ENCODE measurements around the gene LAPTM5. TPM values are rescaled to one million over a fixed set of nuclear protein-coding genes. Genes with fewer than 3 reads are reported as not detected.

The LAPTM5 gene
- total and polyA plus RNA-seq, 3 experiments from 2014 or later, result 204 to 589 (median 206) TPM

- CTCF ChIA-PET, result interaction anchor here (0.9 to 12.4 kb wide), 11 partner anchors 13 to 132 kb away, joined by 3 to 525 read pairs (median 7); partner anchors contain the start of gene MATN1
- no peak for DNase-seq
- Mint-ChIP-seq H3K9me3 (no peaks in the 10 kb centered on the region), H3K27me3 (no peaks in the 10 kb centered on the region), H3K36me3 (no peaks in the 10 kb centered on the region), H3K4me3 (peak overlapping the region in 1 of 7 donors; percentile 20), H3K4me1 (peaks cover 15 to 28% (median 18%) of the 10 kb centered on the region in 3 donors), H3K27ac (peak overlapping the region in 1 of 8 donors; percentile 39)
- Histone ChIP-seq H3K4me1 (ENCODE audit: insufficient read depth, low read length) (peaks cover 19% of the 10 kb centered on the region), H3K4me3 (ENCODE audit: low read length) (no peak overlapping the region), H3K27ac (ENCODE audit: low read depth, low read length) (peak overlapping the region; percentile 78), H3K9me3 (ENCODE audit: low read length) (no peaks in the 10 kb centered on the region), H3K27me3 (ENCODE audit: insufficient read depth, low read length, poor library complexity, severe bottlenecking) (no peaks in the 10 kb centered on the region), H3K36me3 (ENCODE audit: insufficient read depth, low read length) (no peaks in the 10 kb centered on the region)
- POLR2A ChIA-PET, result interaction anchor here (1.1 to 1.4 kb wide), 2 partner anchors 32 to 60 kb away, joined by 4 read pairs; no protein-coding TSS in a partner anchor
Measured at GRCh38 chr1:30778154-30778978, 20.8 kb upstream of the LAPTM5 start.

- Histone ChIP-seq H3K4me3 (ENCODE audit: low read length) (no peak overlapping the region), H3K4me1 (ENCODE audit: insufficient read depth, low read length) (peaks cover 16% of the 10 kb centered on the region), H3K27me3 (ENCODE audit: insufficient read depth, low read length, poor library complexity, severe bottlenecking) (no peaks in the 10 kb centered on the region), H3K27ac (ENCODE audit: low read depth, low read length) (peak overlapping the region; percentile 68), H3K9me3 (ENCODE audit: low read length) (no peaks in the 10 kb centered on the region), H3K36me3 (ENCODE audit: insufficient read depth, low read length) (no peaks in the 10 kb centered on the region)
- ChIA-PET POLR2A (no interaction called here), CTCF (interaction anchor here (2.4 to 12.4 kb wide), 4 partner anchors 17 to 54 kb away, joined by 18 to 525 read pairs (median 25); partner anchors contain the start of gene MATN1)
- no peak for DNase-seq
- H3K9me3 Mint-ChIP-seq, result no peaks in the 10 kb centered on the region
- peaks cover 15 to 23% (median 16%) of the 10 kb centered on the region in 3 donors for H3K4me1 Mint-ChIP-seq
- no peak overlapping the region for H3K27ac Mint-ChIP-seq
- no peak overlapping the region for H3K4me3 Mint-ChIP-seq
- H3K36me3 Mint-ChIP-seq, result no peaks in the 10 kb centered on the region
- H3K27me3 Mint-ChIP-seq, result no peaks in the 10 kb centered on the region
Measured at GRCh38 chr1:30777904-30778153, 20.3 kb upstream of the LAPTM5 start.

GRCh38 chr1:30777060-30777903 is 19.7 kb upstream of the LAPTM5 start:
- Mint-ChIP-seq H3K4me1 (peaks cover 11 to 18% (median 12%) of the 10 kb centered on the region in 3 donors), H3K9me3 (peaks cover 0 to 2% (median 0%) of the 10 kb centered on the region in 5 donors), H3K27me3 (no peaks in the 10 kb centered on the region), H3K4me3 (no peak overlapping the region), H3K36me3 (no peaks in the 10 kb centered on the region), H3K27ac (no peak overlapping the region)
- ChIA-PET CTCF (interaction anchor here (3.4 to 12.4 kb wide), 2 partner anchors 16 to 53 kb away, joined by 18 to 525 read pairs; partner anchors contain the start of gene MATN1), POLR2A (no interaction called here)
- Histone ChIP-seq H3K27ac (ENCODE audit: low read depth, low read length) (peak overlapping the region; percentile 68), H3K9me3 (ENCODE audit: low read length) (no peaks in the 10 kb centered on the region), H3K36me3 (ENCODE audit: insufficient read depth, low read length) (no peaks in the 10 kb centered on the region), H3K27me3 (ENCODE audit: insufficient read depth, low read length, poor library complexity, severe bottlenecking) (no peaks in the 10 kb centered on the region), H3K4me3 (ENCODE audit: low read length) (no peak overlapping the region), H3K4me1 (ENCODE audit: insufficient read depth, low read length) (peaks cover 10% of the 10 kb centered on the region)
- no peak for DNase-seq

GRCh38 chr1:30776097-30777059 is 18.8 kb upstream of the LAPTM5 start:
- ChIA-PET POLR2A (no interaction called here), CTCF (interaction anchor here (12.4 kb wide), 1 partner anchor 52 kb away, joined by 525 read pairs; the partner anchor contains the start of gene MATN1)
- H3K27ac Mint-ChIP-seq, result no peak overlapping the region

GRCh38 chr1:30775433-30775975 is 17.9 kb upstream of the LAPTM5 start:
- Mint-ChIP-seq H3K4me3 (no peak overlapping the region), H3K4me1 (peaks cover 11 to 15% (median 11%) of the 10 kb centered on the region in 3 donors), H3K36me3 (no peaks in the 10 kb centered on the region), H3K27me3 (no peaks in the 10 kb centered on the region), H3K27ac (peak overlapping the region in 1 of 8 donors; percentile 9), H3K9me3 (peaks cover 0 to 2% (median 0%) of the 10 kb centered on the region in 5 donors)
- DNase-seq, result no peak
- H3K4me1 ChIP-seq (ENCODE audit: insufficient read depth, low read length), result peaks cover 10% of the 10 kb centered on the region
- no peak overlapping the region for H3K4me3 ChIP-seq (ENCODE audit: low read length)
- H3K9me3 ChIP-seq (ENCODE audit: low read length), result no peaks in the 10 kb centered on the region
- no peaks in the 10 kb centered on the region for H3K36me3 ChIP-seq (ENCODE audit: insufficient read depth, low read length)
- no peaks in the 10 kb centered on the region for H3K27me3 ChIP-seq (ENCODE audit: insufficient read depth, low read length, poor library complexity, severe bottlenecking)
- H3K27ac ChIP-seq (ENCODE audit: low read depth, low read length), result no peak overlapping the region
- CTCF ChIA-PET, result interaction anchor here (1.5 kb wide), 1 partner anchor 56 kb away, joined by 4 read pairs; no protein-coding TSS in a partner anchor
- POLR2A ChIA-PET, result no interaction called here

More at GRCh38 chr1:30776097-30777059, 18.8 kb upstream of the LAPTM5 start:
- no peak for DNase-seq
- H3K4me1 Mint-ChIP-seq, result peaks cover 11 to 17% (median 11%) of the 10 kb centered on the region in 3 donors
- no peaks in the 10 kb centered on the region for H3K36me3 Mint-ChIP-seq
- no peak overlapping the region for H3K4me3 Mint-ChIP-seq
- Histone ChIP-seq H3K4me3 (ENCODE audit: low read length) (no peak overlapping the region), H3K36me3 (ENCODE audit: insufficient read depth, low read length) (no peaks in the 10 kb centered on the region), H3K9me3 (ENCODE audit: low read length) (no peaks in the 10 kb centered on the region), H3K27me3 (ENCODE audit: insufficient read depth, low read length, poor library complexity, severe bottlenecking) (no peaks in the 10 kb centered on the region), H3K4me1 (ENCODE audit: insufficient read depth, low read length) (peaks cover 10% of the 10 kb centered on the region), H3K27ac (ENCODE audit: low read depth, low read length) (peak overlapping the region; percentile 68)
- H3K27me3 Mint-ChIP-seq, result no peaks in the 10 kb centered on the region
- H3K9me3 Mint-ChIP-seq, result peaks cover 0 to 2% (median 0%) of the 10 kb centered on the region in 5 donors

- peaks cover 0 to 2% (median 0%) of the 10 kb centered on the region in 5 donors for H3K9me3 Mint-ChIP-seq
- DNase-seq, result peak in 1 of 5 donors; percentile 20
- ChIA-PET POLR2A (no interaction called here), CTCF (interaction anchor here (1.0 to 2.4 kb wide), 4 partner anchors 8 to 56 kb away, joined by 3 to 11 read pairs (median 4); no protein-coding TSS in a partner anchor)
- Histone ChIP-seq H3K27me3 (ENCODE audit: insufficient read depth, low read length, poor library complexity, severe bottlenecking) (no peaks in the 10 kb centered on the region), H3K4me3 (ENCODE audit: low read length) (no peak overlapping the region), H3K4me1 (ENCODE audit: insufficient read depth, low read length) (peaks cover 9% of the 10 kb centered on the region), H3K36me3 (ENCODE audit: insufficient read depth, low read length) (no peaks in the 10 kb centered on the region), H3K27ac (ENCODE audit: low read depth, low read length) (no peak overlapping the region), H3K9me3 (ENCODE audit: low read length) (no peaks in the 10 kb centered on the region)
- H3K27ac Mint-ChIP-seq, result no peak overlapping the region
- no peaks in the 10 kb centered on the region for H3K27me3 Mint-ChIP-seq
- no peaks in the 10 kb centered on the region for H3K36me3 Mint-ChIP-seq
- H3K4me3 Mint-ChIP-seq, result no peak overlapping the region
- H3K4me1 Mint-ChIP-seq, result peaks cover 11 to 14% (median 11%) of the 10 kb centered on the region in 3 donors
Measured at GRCh38 chr1:30774550-30775432, 17.2 kb upstream of the LAPTM5 start.

All from CD8-positive, alpha-beta memory T cell (primary cell).